ENCODE results near the gene PLCB2.

The PLCB2 gene

DNA sequence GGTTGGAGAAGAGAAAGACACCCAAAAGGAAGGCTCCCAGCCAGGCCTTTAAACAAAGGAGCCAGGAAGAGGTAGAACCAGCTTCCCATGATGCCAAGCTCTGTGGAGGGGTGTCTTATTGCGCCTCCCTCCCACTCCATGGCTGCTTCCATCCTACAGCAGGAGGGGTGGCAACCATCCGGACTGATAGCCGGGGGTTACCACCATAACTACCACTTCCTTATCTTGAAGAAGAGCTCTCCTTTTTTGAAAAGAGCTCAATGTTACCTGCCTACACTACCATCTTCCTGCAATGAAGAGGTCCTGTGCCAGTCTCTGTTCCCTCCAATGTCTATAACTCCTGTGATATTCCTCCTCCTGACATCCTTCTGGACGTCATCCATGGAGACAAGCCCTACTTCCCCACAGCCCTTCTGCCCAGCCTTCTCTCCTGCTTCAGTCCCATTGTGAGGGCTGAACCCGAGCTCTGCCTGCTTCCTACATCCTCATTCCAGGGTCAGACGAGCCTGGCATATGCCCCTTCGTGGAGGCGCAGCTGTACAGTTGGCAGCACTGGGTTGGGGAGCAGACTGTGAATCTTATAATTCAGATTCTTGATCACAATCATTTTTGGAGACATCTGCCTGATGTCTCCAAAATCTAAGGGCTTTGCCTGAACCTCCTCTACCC lies 24.5 kb upstream of the PLCB2 start:
- H3K79me2 ChIP-seq (ENCODE audit: insufficient read depth, low read length): peaks cover 58% of the 10 kb centered on the region
- peak overlapping the region; percentile 79 for H3K4me2 ChIP-seq (ENCODE audit: low read depth, low read length, poor library complexity, severe bottlenecking)
- H3K9me3 ChIP-seq (ENCODE audit: insufficient read depth, low read depth, low read length): no peaks in the 10 kb centered on the region
- no peak overlapping the region for H3K4me3 ChIP-seq (ENCODE audit: low read length, poor library complexity, severe bottlenecking)
- peaks cover 96% of the 10 kb centered on the region for H3K4me1 ChIP-seq (ENCODE audit: insufficient read depth, low read length, poor library complexity, severe bottlenecking)
- TF ChIP-seq, protein P1, sequence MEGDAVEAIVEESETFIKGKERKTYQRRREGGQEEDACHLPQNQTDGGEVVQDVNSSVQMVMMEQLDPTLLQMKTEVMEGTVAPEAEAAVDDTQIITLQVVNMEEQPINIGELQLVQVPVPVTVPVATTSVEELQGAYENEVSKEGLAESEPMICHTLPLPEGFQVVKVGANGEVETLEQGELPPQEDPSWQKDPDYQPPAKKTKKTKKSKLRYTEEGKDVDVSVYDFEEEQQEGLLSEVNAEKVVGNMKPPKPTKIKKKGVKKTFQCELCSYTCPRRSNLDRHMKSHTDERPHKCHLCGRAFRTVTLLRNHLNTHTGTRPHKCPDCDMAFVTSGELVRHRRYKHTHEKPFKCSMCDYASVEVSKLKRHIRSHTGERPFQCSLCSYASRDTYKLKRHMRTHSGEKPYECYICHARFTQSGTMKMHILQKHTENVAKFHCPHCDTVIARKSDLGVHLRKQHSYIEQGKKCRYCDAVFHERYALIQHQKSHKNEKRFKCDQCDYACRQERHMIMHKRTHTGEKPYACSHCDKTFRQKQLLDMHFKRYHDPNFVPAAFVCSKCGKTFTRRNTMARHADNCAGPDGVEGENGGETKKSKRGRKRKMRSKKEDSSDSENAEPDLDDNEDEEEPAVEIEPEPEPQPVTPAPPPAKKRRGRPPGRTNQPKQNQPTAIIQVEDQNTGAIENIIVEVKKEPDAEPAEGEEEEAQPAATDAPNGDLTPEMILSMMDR (conservative IDR thresholded peaks at IDR 0.05; ENCODE audit: low read length): no peak
- TF ChIP-seq EZH2phosphoT487 (IDR thresholded peaks at IDR 0.05; ENCODE audit: borderline replicate concordance): no peak
- H2AFZ ChIP-seq (ENCODE audit: low read length): no peak overlapping the region
- no peaks in the 10 kb centered on the region for H3K27me3 ChIP-seq (ENCODE audit: insufficient read depth, low read length, poor library complexity, severe bottlenecking)
- no peaks in the 10 kb centered on the region for H4K20me1 ChIP-seq (ENCODE audit: insufficient read depth, low read length, poor library complexity, severe bottlenecking)
- peak overlapping the region; percentile 86 for H3K9ac ChIP-seq (ENCODE audit: low read depth, low read length, poor library complexity, severe bottlenecking)
- H3F3A ChIP-seq (ENCODE audit: low read depth): 0 out of 2 replicates have a peak, but pooled peaks cover 8% of the 10 kb centered on the region
- H3K9me2 ChIP-seq (replicated peaks; ENCODE audit: low read depth, low read length): no peaks in the 10 kb centered on the region
- H3K36me3 ChIP-seq (ENCODE audit: insufficient read depth, low read length): peaks cover 3% of the 10 kb centered on the region; the same call in 1 of the 2 replicates

GRCh38 chr15:40331637-40332036 lies 23.9 kb upstream of the PLCB2 start:
- Histone ChIP-seq H3K79me2 (ENCODE audit: insufficient read depth, low read length) (peaks cover 64% of the 10 kb centered on the region), H3K4me2 (ENCODE audit: low read depth, low read length, poor library complexity, severe bottlenecking) (peak overlapping the region; percentile 79), H3K9me2 (replicated peaks; ENCODE audit: low read depth, low read length) (no peaks in the 10 kb centered on the region), H3K4me3 (ENCODE audit: low read length, poor library complexity, severe bottlenecking) (no peak overlapping the region), H3K27me3 (ENCODE audit: insufficient read depth, low read length, poor library complexity, severe bottlenecking) (no peaks in the 10 kb centered on the region), H3F3A (ENCODE audit: low read depth) (0 out of 2 replicates have a peak, but pooled peaks cover 8% of the 10 kb centered on the region), H3K4me1 (ENCODE audit: insufficient read depth, low read length, poor library complexity, severe bottlenecking) (peaks cover 96% of the 10 kb centered on the region), H4K20me1 (ENCODE audit: insufficient read depth, low read length, poor library complexity, severe bottlenecking) (no peaks in the 10 kb centered on the region), H3K9ac (ENCODE audit: low read depth, low read length, poor library complexity, severe bottlenecking) (peak overlapping the region; percentile 82), H3K36me3 (ENCODE audit: insufficient read depth, low read length) (peaks cover 3% of the 10 kb centered on the region; the same call in 1 of the 2 replicates), H2AFZ (ENCODE audit: low read length) (no peak overlapping the region), H3K9me3 (ENCODE audit: insufficient read depth, low read depth, low read length) (no peaks in the 10 kb centered on the region)
- TF ChIP-seq, protein P1 (conservative IDR thresholded peaks at IDR 0.05; ENCODE audit: low read length): no peak
- no peak for TF ChIP-seq EZH2phosphoT487 (IDR thresholded peaks at IDR 0.05; ENCODE audit: borderline replicate concordance)

DNA sequence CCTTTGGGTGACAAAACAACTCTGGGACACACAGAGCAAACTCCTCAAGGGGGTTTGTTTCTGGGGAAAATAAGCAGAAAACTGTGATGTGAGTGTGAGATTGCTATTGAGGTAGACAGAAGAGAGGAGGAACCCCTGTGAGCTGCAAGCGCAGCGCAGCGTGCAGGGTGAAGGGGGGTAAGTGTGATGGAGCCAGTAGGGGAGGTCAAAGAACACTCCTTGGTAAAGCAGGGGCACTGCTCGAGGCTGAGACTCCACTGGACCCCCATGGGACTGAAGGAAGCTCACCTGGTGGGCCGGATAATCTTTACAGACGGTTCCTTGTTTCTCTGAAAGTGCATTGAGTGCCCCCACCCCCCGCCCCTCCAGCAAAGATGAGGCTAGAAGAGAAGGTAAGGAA lies 23.3 kb upstream of the PLCB2 start:
- Histone ChIP-seq H4K20me1 (ENCODE audit: insufficient read depth, low read length, poor library complexity, severe bottlenecking) (no peaks in the 10 kb centered on the region), H3K27me3 (ENCODE audit: insufficient read depth, low read length, poor library complexity, severe bottlenecking) (no peaks in the 10 kb centered on the region), H3K36me3 (ENCODE audit: insufficient read depth, low read length) (peaks cover 3% of the 10 kb centered on the region; the same call in 1 of the 2 replicates), H3K79me2 (ENCODE audit: insufficient read depth, low read length) (peaks cover 71% of the 10 kb centered on the region), H2AFZ (ENCODE audit: low read length) (no peak overlapping the region), H3K9ac (ENCODE audit: low read depth, low read length, poor library complexity, severe bottlenecking) (peak overlapping the region; percentile 82), H3K4me3 (ENCODE audit: low read length, poor library complexity, severe bottlenecking) (no peak overlapping the region), H3K9me3 (ENCODE audit: insufficient read depth, low read depth, low read length) (no peaks in the 10 kb centered on the region), H3F3A (ENCODE audit: low read depth) (0 out of 2 replicates have a peak, but pooled peaks cover 8% of the 10 kb centered on the region), H3K4me1 (ENCODE audit: insufficient read depth, low read length, poor library complexity, severe bottlenecking) (peaks cover 96% of the 10 kb centered on the region), H3K4me2 (ENCODE audit: low read depth, low read length, poor library complexity, severe bottlenecking) (peak overlapping the region; percentile 84), H3K9me2 (replicated peaks; ENCODE audit: low read depth, low read length) (no peaks in the 10 kb centered on the region)
- TF ChIP-seq, protein P1 (conservative IDR thresholded peaks at IDR 0.05; ENCODE audit: low read length): no peak
- no peak for TF ChIP-seq EZH2phosphoT487 (IDR thresholded peaks at IDR 0.05; ENCODE audit: borderline replicate concordance)

All from Loucy (cell line).